NCI-H2227 (cell line): ENCODE measurements around the gene SYTL5.

Experiments used
- DNase-seq: peaks from one replicate; lab custom pipeline; 2025; ENCODE audit not compliant: unreplicated experiment; lab: John Stamatoyannopoulos, UW

Gene SYTL5

DNA sequence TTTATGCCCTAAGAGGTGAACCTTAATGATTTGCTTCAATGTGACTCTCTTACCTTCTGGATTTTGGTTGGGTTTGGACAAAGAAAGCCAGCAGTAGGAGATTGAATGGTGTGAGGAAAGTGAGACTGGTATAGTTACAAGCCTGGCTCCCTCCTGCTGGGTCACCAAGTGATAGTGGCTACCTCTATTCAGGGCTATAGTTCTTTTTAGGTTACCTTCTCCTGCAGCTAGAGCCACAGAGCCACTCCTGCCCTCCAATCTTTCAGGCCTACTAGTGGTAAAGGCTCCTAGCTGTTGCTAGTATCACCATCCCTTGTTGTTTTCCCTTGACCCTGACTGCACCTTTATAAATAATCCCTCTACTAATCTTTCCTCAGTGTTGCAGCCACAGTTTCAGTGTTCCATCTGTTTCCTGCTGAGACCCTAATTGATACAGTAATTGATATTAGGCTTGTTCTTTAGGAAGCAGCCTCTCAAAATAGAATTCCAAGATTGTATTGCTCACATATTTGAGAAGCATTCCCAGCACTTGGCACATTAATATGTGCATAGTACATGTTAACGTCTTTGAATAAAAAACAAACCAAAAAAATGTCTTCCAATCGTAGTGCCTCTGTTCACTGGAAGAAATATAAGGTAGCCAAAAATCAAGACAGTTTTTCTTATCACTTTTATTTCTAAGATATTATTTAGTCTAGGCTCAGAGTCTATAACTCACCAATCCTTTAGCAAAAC is 132.0 kb downstream of the SYTL5 start:
- no peak for DNase-seq

- DNase-seq, result no peak
Measured at GRCh38 chrX:38138900-38139299, 132.5 kb downstream of the SYTL5 start.

GRCh38 chrX:38142610-38143009 is 136.3 kb downstream of the SYTL5 start:
- DNase-seq, result peak; percentile 34

DNA sequence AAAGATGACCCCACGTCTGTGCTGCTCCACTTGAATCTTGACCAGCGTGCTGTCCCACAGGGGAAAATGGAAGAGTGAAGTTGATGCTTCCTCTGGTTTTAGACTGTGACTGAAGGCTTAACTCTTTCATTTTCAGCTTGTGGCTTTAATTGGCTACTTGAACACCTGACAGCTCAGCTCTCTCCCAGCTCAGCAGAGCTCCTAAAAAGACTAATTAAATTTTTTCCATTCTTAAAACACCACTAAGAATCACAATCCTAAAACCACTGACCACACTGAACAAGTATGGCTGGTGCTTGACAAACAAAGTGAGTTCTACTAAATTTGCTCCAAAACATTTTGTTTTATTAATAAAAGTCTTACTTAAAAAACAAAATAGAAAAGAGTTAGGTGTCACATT is 142.7 kb downstream of the SYTL5 start:
- DNase-seq, result no peak

GRCh38 chrX:38150993-38151392 is 144.6 kb downstream of the SYTL5 start:
- peak; percentile 81 for DNase-seq

DNA sequence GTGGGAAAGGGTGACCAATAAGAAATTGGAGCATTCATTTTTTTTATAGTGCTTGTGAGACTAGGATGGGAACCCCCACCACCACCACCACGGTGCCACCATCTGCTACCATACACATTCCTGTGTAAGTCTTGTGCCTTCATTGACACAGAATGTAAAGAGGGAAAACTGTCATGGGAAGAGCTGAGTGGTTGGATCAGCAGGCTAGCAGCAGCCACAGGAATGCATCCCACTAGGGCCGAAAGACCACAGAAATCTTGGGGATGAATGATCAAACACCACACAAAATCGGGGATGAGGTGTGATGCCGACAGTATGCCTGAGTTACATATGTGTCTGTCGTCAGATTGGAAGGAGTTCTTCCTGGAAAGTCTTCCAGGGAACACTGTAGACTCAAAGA is 145.1 kb downstream of the SYTL5 start:
- DNase-seq, result no peak

DNA sequence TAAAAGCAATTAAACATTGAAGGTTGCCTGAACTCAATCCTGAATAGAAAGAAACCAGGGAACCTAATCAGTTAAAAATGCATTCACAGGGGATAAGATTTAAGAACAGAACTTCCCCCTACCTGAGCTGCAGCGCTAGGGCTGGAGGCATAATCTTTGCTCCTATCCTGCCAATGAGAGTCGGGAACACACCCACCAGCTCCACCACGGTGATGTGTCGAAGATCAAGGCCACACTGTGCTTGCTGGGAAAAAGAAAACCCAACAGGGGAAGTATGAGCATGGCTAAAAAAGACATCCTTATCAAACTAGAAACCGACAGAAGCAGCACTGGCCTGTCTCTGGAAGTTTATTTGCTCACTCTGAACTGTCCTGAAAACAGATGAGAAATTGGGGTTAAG is 148.0 kb downstream of the SYTL5 start:
- no peak for DNase-seq

- no peak for DNase-seq
Measured at GRCh38 chrX:38154818-38155217, 148.5 kb downstream of the SYTL5 start.

GRCh38 chrX:38156838-38157237 is 150.5 kb downstream of the SYTL5 start:
- no peak for DNase-seq

DNA sequence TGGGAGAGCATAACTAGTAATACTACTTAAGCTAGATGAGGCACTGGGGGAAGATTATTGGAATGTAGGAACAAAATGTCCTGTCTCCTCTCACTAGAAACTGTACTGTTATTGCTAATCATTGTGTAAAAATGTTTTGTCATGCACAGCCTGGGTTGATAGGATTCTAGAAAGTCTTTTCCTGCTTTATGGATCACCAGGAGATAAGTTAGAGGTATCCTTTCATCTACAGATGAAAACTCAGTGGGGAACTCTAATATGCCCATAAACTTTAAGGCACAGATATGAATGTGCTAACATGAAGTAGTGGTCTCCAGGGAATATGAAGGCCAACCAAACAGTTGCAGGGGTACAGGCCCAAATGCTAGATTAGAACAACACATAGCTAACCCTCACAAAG is 156.8 kb downstream of the SYTL5 start:
- no peak for DNase-seq

GRCh38 chrX:38165023-38165422 is 158.7 kb downstream of the SYTL5 start:
- DNase-seq, result no peak

DNA sequence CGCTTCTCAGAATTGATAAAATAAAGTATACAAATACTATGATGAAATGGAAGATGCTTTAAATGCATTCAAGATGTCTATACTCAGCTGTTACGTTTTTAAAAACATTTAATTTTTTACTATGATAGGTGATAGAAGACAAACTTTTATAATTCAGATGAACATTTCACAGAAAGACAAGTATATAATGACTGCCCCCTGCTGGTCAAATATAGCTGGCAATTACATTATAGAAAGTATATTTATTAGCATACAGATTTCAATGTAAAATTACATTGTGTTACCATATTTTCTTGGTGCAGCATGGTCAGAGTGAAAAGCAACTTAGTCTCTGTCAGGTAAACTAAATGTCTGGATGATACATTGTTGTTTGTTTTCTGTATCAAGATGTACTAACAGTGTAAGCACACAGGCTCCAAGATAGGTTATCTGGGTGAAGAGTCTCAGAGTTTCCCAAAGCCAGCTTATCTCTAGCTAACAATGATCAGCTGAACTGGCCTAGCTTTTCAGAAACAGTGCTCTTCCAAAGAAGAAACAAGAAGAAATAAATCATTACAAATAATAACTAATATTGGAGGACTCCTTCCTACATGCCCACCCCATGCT is 160.2 kb downstream of the SYTL5 start:
- DNase-seq, result peak; percentile 59

DNA sequence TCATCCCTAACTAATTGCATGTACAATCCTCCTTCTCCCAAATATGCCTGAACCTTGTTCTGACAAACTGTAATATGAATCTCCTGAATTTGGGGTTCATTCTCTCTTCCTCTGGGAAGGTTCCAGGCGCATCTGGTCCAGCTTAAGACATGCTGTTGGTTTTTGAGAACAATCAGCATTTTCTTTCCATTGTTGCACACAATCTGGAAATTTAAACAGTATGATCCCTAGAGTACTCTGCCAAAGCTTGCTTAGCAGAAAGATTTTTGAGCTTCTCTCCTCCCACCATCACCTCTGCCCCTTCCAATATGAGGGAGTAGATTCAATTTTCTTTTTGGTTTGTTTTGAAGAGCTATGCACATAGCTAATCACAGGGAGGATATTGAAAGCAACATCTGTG is 164.2 kb downstream of the SYTL5 start:
- DNase-seq, result peak; percentile 70

GRCh38 chrX:38172596-38172995 is 166.2 kb downstream of the SYTL5 start:
- DNase-seq, result no peak

- DNase-seq, result peak; percentile 83
Measured at GRCh38 chrX:38175139-38175538, 168.8 kb downstream of the SYTL5 start.

DNA sequence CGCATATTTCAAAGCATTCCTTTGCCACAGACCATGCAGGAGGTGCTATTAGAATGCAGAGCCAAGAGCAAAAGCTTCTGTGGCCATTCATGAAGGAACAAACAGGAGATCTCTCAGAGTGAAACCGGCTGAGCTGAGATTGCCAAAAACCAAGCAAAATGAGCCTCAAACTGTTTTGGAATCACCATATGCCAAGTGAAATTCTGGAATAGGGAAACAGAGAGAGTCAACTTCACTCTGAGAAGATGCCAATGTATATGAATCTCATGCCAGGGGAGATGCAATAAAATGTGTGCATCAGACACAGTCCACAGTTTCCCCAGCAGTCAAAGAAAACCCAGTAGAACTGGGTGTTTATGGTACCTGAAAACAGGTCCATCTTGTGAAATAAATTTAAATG is 172.0 kb downstream of the SYTL5 start:
- DNase-seq, result no peak
